ENCODE results near the gene CDK5. TPM values are rescaled to one million over a fixed set of nuclear protein-coding genes. Genes with fewer than 3 reads are reported as not detected.

The CDK5 gene
- total RNA-seq, 1 donor from 2014 or later: 10.4 TPM

- peak overlapping the region; percentile 88 for H3K27ac ChIP-seq
- H3K9me3 ChIP-seq: no peaks in the 10 kb centered on the region
- TF ChIP-seq CTCF (IDR thresholded peaks at IDR 0.05): no peak
- peak overlapping the region; percentile 78 for H3K4me3 ChIP-seq
- peaks cover 52% of the 10 kb centered on the region for H3K4me1 ChIP-seq
- H3K27me3 ChIP-seq: no peaks in the 10 kb centered on the region
- peak; percentile 69 for DNase-seq
- peaks cover 2% of the 10 kb centered on the region for H3K36me3 ChIP-seq
- no peak for ATAC-seq
- intact Hi-C loops (cut with DNase I): no loop called here
Measured at GRCh38 chr7:151081170-151082101, 23.7 kb upstream of the CDK5 start.

GRCh38 chr7:151080522-151081169 is 22.9 kb upstream of the CDK5 start, which contains the start of gene FASTK:
Gene FASTK (minus strand): TSS chr7:151080809. CDS start chr7:151080766, 43 bp downstream.
- H3K27ac ChIP-seq: peak within 1 kb of the TSS; percentile 88
- intact Hi-C loops (cut with DNase I): no loop called here
- TF ChIP-seq CTCF (IDR thresholded peaks at IDR 0.05): no peak
- H3K36me3 ChIP-seq: peaks cover 9% of the 10 kb centered on the region
- DNase-seq: peak; percentile 95
- peaks cover 50% of the 10 kb centered on the region for H3K4me1 ChIP-seq
- H3K27me3 ChIP-seq: no peaks in the 10 kb centered on the region
- H3K9me3 ChIP-seq: no peaks in the 10 kb centered on the region
- H3K4me3 ChIP-seq: peak within 1 kb of the TSS; percentile 78
- ATAC-seq: peak; percentile 91

GRCh38 chr7:151080067-151080521 is 22.4 kb upstream of the CDK5 start:
- no peak for TF ChIP-seq CTCF (IDR thresholded peaks at IDR 0.05)
- intact Hi-C loops (cut with DNase I): no loop called here
- Histone ChIP-seq H3K4me1 (peaks cover 45% of the 10 kb centered on the region), H3K27ac (peak overlapping the region; percentile 88), H3K4me3 (peak overlapping the region; percentile 78), H3K36me3 (peaks cover 14% of the 10 kb centered on the region), H3K9me3 (no peaks in the 10 kb centered on the region), H3K27me3 (no peaks in the 10 kb centered on the region)
- ATAC-seq (peak; percentile 3), DNase-seq (no peak)

DNA sequence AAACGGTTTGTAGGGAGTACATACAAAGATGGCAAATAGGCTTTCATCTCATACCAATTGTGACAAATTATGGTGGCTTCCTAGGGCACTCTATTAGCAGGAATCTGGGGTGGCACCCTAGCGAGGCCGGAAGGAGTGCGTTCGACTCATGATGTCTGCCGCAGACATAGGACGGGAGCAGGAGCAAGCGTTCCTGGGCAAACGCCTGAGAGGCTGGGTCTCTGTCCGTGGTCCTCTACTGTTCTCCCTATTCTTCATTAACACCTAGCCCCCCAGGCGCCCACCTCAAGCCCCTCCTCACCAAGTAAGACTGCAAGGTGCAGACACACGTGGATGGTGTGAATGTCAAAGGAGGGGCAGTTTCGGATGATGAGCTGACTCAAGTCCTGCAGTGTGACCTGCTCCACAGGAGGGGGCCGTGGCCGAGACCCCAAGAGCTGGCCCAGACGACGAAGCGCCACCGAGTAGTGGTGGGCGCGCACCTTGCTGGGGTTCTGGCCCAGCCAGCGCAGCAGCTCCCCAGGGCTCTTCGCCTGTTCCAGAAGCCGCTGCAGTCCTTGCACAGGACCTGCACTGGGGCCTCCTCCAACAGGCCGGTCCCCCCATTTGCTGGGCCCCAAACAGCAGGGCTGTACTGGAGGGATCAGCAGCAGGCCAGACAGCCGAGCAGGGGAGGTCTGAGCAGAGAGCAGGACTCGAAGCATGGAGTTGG is 21.7 kb upstream of the CDK5 start:
- H3K36me3 ChIP-seq: peaks cover 22% of the 10 kb centered on the region
- H3K27me3 ChIP-seq: no peaks in the 10 kb centered on the region
- no peak overlapping the region for H3K27ac ChIP-seq
- no peaks in the 10 kb centered on the region for H3K9me3 ChIP-seq
- TF ChIP-seq CTCF (IDR thresholded peaks at IDR 0.05): no peak
- peak overlapping the region; percentile 78 for H3K4me3 ChIP-seq
- H3K4me1 ChIP-seq: peaks cover 43% of the 10 kb centered on the region
- DNase-seq (peak; percentile 58), ATAC-seq (no peak)
- intact Hi-C loops (cut with DNase I): no loop called here

DNA sequence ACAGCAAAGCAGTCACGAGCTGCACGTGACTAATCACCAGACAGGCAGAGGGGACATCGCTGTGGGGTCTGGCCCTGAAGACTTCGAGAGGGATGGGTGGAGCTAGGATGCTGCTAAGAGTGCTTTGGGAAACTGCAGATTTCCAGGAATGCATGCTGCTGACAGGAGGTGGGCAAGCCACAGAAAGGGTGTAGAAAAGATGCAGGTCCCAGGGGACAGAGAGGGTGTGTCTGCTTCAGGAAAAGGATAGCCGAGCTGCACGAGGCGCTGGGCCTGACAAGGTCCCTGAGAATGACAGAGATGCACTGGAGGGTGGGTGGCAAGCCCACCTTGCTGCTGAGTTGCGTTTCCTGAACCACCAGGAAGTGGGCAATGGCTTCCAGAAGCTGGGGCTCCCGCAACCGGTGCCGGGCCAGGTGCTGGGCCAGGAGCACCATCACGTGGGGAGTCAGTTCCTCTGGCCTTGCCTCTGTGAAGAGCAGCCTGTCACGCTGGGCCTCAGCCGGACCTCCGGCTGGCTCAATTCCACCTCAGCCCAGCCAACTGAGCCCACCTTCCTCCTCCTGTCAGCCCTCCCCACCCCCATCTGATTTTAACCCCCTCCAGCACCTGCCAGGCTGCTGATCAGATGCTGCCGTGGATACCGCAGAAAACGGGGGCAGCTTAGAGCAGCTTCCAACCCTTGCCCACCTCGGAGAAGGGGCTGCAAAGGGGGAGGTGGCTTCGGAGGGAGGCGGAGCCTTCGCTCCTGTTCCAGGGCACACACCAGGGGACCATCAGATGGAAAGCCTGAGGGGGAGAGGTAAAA is 20.7 kb upstream of the CDK5 start:
- H3K4me1 ChIP-seq: peaks cover 35% of the 10 kb centered on the region
- no peak overlapping the region for H3K4me3 ChIP-seq
- no peak overlapping the region for H3K27ac ChIP-seq
- peaks cover 31% of the 10 kb centered on the region for H3K36me3 ChIP-seq
- DNase-seq: peak; percentile 60
- no peak for ATAC-seq
- no peaks in the 10 kb centered on the region for H3K9me3 ChIP-seq
- H3K27me3 ChIP-seq: no peaks in the 10 kb centered on the region
- TF ChIP-seq CTCF (IDR thresholded peaks at IDR 0.05): no peak
- intact Hi-C loops (cut with DNase I): no loop called here

Data from upper lobe of right lung (tissue), 1 donor.